Activated naive CD4-positive, alpha-beta T cell treated with Interleukin-2 at 50 U/mL for 16 hours (primary cell): Measurements from ENCODE around the gene ITGB6.
"Not testable (repeated sequence)": the region's sequence is repeated elsewhere in the genome, so short reads cannot be mapped to it uniquely, and the experiment has no call there.

Source experiments
- DNase-seq: peaks from one replicate; pipeline ENCODE4 v3.0.0-alpha.2; 2020

The ITGB6 gene

GRCh38 chr2:160180172-160180571 is 19.9 kb downstream of the ITGB6 start:
- DNase-seq = no peak

GRCh38 chr2:160175169-160176134 is 24.6 kb downstream of the ITGB6 start:
- no peak for DNase-seq

GRCh38 chr2:160174322-160174721 is 25.8 kb downstream of the ITGB6 start:
- DNase-seq = no peak

GRCh38 chr2:160169988-160170387 is 30.1 kb downstream of the ITGB6 start:
- no peak for DNase-seq

GRCh38 chr2:160169471-160169870 is 30.6 kb downstream of the ITGB6 start:
- DNase-seq = no peak

DNA sequence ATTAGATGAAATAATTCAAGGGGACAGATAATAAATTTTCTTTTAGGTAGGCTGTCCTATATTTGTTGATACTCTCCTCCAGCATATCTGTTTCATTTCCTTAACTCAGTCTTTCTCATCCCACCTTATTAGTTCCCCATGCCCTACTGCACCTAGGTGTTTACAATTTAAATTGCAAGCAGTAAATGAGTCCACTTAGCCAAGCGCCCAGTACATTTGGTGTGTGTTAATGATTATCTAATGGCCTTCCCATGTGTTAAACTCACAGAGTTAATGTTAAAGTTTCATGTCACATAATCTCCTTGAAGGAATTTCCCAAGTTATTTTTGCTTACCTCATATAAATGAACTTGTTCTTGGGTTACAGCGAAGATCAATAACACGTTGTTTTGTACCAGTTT is 31.2 kb downstream of the ITGB6 start:
- no peak for DNase-seq

DNA sequence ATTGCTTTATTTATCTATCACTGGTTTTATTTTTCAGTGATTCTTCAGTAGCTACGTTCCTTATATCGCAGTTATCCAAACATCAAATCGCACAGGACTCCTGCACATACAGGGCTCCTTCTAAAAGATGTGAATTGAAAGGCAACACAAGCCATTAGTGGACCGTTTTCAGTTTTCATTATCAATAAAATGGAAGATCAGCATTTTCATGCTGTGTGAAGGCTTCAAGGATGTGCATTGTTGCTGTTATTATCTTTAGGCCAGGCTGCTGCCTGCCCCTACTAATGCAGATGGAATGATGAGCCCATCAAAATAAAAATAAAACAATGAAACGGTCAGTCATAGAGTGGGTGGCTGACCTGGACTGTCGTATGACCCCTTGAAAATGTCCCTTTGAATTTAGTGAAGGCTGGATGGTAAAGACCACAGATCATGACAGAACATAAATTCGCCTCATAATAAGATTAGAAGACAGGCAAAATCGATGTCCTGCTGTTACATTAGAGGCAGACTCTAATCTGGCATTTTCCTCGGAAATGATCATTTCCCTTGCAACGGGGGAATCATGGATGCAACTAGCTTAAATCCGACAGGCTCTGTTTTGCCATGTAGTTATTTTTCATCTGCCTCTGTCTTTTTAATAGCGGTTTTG is 32.9 kb downstream of the ITGB6 start:
- no peak for DNase-seq

- DNase-seq = no peak
Measured at GRCh38 chr2:160165996-160166395, 34.1 kb downstream of the ITGB6 start.

- no peak for DNase-seq
Measured at GRCh38 chr2:160165081-160165480, 35.0 kb downstream of the ITGB6 start.

GRCh38 chr2:160157861-160158829 is 41.9 kb downstream of the ITGB6 start:
- DNase-seq = no peak

DNA sequence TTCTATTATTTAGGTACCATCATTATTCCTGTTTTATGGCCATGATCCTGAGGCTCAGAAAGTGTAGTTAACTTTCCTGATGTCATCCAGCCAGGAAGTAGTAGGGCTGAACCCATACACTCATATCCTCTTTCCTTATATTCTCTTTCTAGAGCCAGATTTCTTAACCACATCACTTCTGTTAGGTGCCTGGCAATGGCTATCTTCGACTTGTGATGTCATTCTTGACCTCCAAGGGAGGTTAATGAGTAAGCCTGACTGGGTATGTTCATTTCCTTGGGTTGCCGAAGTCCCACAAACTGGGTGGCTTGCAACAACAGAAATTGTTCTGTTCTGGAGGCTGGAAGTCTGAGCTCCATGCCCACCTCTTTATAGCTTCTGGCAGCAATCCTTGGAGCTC is 43.4 kb downstream of the ITGB6 start:
- DNase-seq = no peak

GRCh38 chr2:160156100-160156499 is 44.0 kb downstream of the ITGB6 start:
- DNase-seq = no peak

GRCh38 chr2:160148419-160148818 is 51.7 kb downstream of the ITGB6 start:
- DNase-seq = not testable (repeated sequence)

DNA sequence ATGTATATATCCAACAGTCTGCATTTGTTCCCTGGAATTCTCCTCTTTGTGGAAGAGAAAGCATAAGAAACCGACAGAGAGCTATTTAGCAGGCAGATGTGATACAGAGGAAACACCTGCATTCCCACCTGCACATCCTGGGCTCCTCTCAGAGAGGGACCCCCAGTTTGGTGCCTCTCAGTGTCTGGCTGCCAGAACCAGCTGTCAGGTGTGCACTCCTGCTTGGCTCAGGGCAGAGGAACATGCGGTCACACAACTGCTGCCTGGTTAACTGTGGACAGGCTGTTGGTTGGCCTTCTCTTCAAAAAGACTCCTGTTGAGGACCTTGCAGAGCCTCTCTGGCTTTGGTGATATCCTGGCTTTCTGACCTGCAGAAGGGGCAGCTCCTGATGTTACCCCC is 54.6 kb downstream of the ITGB6 start:
- no peak for DNase-seq

GRCh38 chr2:160144280-160144990 is 55.6 kb downstream of the ITGB6 start:
- no peak for DNase-seq

- DNase-seq = no peak
Measured at GRCh38 chr2:160142472-160142871, 57.6 kb downstream of the ITGB6 start.

DNA sequence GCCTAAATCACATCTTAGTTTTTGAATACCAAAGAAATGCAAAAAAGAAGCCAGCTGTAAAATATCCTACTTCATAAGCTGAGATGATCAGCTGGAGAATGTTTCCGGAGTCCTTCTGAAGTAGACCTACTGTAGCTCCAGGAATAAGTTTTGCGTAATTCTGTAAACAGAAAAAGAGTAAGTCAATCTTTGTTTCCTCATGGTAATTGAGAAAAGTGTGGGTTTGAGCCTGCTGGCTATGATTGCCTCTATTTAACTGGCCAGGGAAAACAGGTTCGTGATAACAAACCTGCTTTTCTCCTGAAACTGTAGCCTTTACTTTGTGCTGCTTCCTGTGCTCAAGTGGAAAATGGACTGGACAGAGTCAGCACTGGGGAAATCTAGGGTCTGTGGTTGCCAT is 58.2 kb downstream of the ITGB6 start:
- no peak for DNase-seq

GRCh38 chr2:160141419-160141818 is 58.7 kb downstream of the ITGB6 start:
- no peak for DNase-seq

DNA sequence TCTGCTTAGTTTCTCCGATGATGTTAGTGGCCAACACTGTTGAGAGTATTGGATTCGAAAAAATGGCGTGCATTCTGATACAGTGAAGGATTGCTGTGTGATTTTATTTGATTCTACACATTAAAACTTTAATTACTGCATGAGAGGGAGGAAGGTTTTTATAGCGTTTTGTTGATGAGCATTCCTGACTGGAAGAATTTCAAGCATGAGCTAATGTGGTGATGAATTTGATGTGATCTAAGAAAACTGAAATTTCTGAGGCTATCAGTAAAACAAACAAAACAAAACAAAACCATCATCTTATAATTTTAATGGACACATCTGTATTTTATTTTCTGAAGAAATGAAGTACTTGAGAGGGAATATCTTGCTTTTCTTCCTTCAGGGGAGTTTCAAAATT is 59.6 kb downstream of the ITGB6 start:
- DNase-seq = no peak

DNA sequence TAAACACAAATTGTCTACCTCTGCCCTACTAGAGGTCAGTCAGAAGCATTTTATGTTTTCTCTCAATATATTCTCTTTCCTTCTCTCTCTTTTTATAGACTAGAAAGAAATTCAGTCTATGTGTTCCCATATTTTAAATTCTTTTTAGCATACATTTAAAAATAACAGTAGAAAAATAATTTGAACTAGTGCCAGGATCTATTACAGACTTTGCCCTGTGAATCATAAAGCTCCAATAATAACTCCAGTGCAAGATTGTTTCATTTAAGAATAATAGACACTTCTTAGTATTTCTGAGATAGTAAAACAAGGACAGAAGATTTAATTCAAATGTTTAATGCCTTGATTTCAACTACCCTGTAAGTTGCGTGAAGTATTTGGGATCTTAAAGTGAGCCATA is 60.1 kb downstream of the ITGB6 start:
- DNase-seq = no peak

DNA sequence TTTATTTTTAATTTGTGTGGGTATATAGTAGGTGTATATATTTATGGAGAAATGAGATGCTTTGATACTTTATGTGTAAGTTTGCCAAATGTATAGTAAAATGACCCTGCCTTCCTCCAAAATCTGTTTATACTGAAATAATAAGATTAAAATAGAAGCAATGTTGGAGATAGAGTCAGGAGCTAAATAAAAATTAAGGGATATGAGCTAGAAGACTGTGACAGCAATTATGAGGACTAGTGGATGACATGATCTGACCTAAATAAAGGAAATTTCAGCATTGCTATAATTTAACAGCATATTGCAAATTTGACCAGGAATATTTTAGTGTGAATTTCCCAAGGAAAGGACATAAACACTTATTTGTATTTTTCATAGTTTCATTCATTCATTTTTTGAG is 60.7 kb downstream of the ITGB6 start:
- DNase-seq = no peak

- DNase-seq = no peak
Measured at GRCh38 chr2:160138406-160138805, 61.7 kb downstream of the ITGB6 start.
